Measurements from ENCODE around the gene GBGT1.

DNA sequence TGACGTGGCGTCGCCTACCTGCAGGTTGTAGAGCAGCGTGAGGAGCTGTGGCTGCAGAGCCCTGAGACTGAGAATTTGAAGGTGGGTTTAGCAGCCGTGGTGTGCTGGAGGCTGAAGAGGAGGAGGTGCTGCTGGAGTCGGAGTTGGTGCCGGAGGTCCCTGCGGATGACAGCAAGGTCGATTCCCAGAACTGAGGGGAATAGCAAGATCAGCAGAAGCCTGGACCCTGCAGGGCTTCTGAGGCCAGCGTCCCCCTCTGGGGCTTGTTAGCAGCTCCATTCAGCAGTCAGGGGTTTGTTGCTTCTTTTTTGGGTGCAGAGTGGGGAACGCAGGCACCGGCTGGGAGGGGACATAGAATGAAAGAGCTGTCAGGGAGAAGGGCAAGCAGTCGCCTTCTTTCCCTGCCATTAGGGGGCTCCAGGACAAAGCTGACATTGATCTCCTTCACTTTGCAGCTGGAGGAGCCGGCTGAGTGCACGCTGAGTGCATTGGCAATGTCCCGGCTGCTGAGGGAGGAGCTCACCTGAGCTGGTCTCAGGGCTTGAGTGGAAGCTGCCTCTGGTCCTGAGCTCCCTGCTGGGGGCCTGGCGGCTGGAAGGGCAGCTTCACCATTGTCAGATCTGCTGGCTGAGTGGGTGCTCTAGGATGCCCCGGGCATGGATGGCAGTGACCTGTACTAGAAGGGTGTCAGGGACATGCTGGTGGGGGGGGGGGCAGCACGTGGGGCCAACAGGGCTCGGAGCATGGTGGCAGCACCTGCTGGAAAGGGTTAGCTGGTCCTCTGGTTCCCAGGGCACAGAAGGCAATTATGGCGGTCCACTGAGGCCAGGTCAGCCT, 24.5 kb upstream of the GBGT1 start:
- TF ChIP-seq, protein P1, sequence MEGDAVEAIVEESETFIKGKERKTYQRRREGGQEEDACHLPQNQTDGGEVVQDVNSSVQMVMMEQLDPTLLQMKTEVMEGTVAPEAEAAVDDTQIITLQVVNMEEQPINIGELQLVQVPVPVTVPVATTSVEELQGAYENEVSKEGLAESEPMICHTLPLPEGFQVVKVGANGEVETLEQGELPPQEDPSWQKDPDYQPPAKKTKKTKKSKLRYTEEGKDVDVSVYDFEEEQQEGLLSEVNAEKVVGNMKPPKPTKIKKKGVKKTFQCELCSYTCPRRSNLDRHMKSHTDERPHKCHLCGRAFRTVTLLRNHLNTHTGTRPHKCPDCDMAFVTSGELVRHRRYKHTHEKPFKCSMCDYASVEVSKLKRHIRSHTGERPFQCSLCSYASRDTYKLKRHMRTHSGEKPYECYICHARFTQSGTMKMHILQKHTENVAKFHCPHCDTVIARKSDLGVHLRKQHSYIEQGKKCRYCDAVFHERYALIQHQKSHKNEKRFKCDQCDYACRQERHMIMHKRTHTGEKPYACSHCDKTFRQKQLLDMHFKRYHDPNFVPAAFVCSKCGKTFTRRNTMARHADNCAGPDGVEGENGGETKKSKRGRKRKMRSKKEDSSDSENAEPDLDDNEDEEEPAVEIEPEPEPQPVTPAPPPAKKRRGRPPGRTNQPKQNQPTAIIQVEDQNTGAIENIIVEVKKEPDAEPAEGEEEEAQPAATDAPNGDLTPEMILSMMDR (conservative IDR thresholded peaks at IDR 0.05 in 1 of 2, IDR thresholded peaks at IDR 0.05 in 1 of 2; ENCODE audit: low read depth in 1 of 2, low read length in 2 of 2) = no peak
- no peak for TF ChIP-seq EZH2 (IDR thresholded peaks at IDR 0.05; ENCODE audit: low read length, missing control alignments)

All from fibroblast of lung (primary cell).